Measurements from ENCODE around the gene TMEM156. TPM values are rescaled to one million over a fixed set of nuclear protein-coding genes. Genes with fewer than 3 reads are reported as not detected.
"Not testable (repeated sequence)": the region's sequence is repeated elsewhere in the genome, so short reads cannot be mapped to it uniquely, and the experiment has no call there.

Gene TMEM156
- total RNA-seq, 1 donor from 2014 or later: not detected

GRCh38 chr4:38944440-38944839 is 87.8 kb downstream of the TMEM156 start:
- no peak for ATAC-seq (ENCODE audit: poor library complexity)
- no peak for DNase-seq
- intact Hi-C loops (cut with DNase I): no loop called here

- ATAC-seq (ENCODE audit: poor library complexity) (peak; percentile 60), DNase-seq (peak; percentile 65)
- intact Hi-C loops (cut with DNase I): no loop called here
Observed at GRCh38 chr4:38943343-38943742, 88.9 kb downstream of the TMEM156 start.

- DNase-seq; ATAC-seq (ENCODE audit: poor library complexity); intact Hi-C loops (cut with DNase I): not testable (repeated sequence)
Observed at GRCh38 chr4:38941906-38942305, 90.3 kb downstream of the TMEM156 start.

- ATAC-seq (ENCODE audit: poor library complexity) (no peak), DNase-seq (no peak)
- intact Hi-C loops (cut with DNase I): no loop called here
Observed at GRCh38 chr4:38940476-38940875, 91.7 kb downstream of the TMEM156 start.

GRCh38 chr4:38939165-38939564 is 93.0 kb downstream of the TMEM156 start:
- DNase-seq (no peak), ATAC-seq (ENCODE audit: poor library complexity) (no peak)
- intact Hi-C loops (cut with DNase I): no loop called here

- DNase-seq: no peak
- intact Hi-C loops (cut with DNase I): no loop called here
- ATAC-seq (ENCODE audit: poor library complexity): no peak
Observed at GRCh38 chr4:38935391-38936073, 96.7 kb downstream of the TMEM156 start.

GRCh38 chr4:38931125-38931524 is 101.1 kb downstream of the TMEM156 start:
- ATAC-seq (ENCODE audit: poor library complexity) (no peak), DNase-seq (no peak)
- intact Hi-C loops (cut with DNase I): no loop called here

- DNase-seq (no peak), ATAC-seq (ENCODE audit: poor library complexity) (no peak)
- intact Hi-C loops (cut with DNase I): no loop called here
Observed at GRCh38 chr4:38930707-38931106, 101.5 kb downstream of the TMEM156 start.

- DNase-seq (no peak), ATAC-seq (ENCODE audit: poor library complexity) (no peak)
- intact Hi-C loops (cut with DNase I): no loop called here
Observed at GRCh38 chr4:38930204-38930603, 102.0 kb downstream of the TMEM156 start.

GRCh38 chr4:38928974-38929373 is 103.2 kb downstream of the TMEM156 start:
- intact Hi-C loops (cut with DNase I): no loop called here
- ATAC-seq (ENCODE audit: poor library complexity) (no peak), DNase-seq (no peak)

GRCh38 chr4:38928568-38928967 is 103.6 kb downstream of the TMEM156 start:
- no peak for ATAC-seq (ENCODE audit: poor library complexity)
- intact Hi-C loops (cut with DNase I): no loop called here
- DNase-seq: no peak

- intact Hi-C loops (cut with DNase I): no loop called here
- ATAC-seq (ENCODE audit: poor library complexity): no peak
Observed at GRCh38 chr4:38926896-38927295, 105.3 kb downstream of the TMEM156 start.

GRCh38 chr4:38925492-38926413 is 106.5 kb downstream of the TMEM156 start:
- no peak for DNase-seq
- intact Hi-C loops (cut with DNase I): no loop called here
- peak; percentile 27 for ATAC-seq (ENCODE audit: poor library complexity)

More at GRCh38 chr4:38926896-38927295, 105.3 kb downstream of the TMEM156 start:
- DNase-seq: no peak

- intact Hi-C loops (cut with DNase I): no loop called here
- DNase-seq: no peak
- ATAC-seq (ENCODE audit: poor library complexity): no peak
Observed at GRCh38 chr4:38924353-38924752, 107.9 kb downstream of the TMEM156 start.

GRCh38 chr4:38923746-38924145 is 108.5 kb downstream of the TMEM156 start:
- intact Hi-C loops (cut with DNase I): no loop called here
- no peak for DNase-seq
- ATAC-seq (ENCODE audit: poor library complexity): no peak

GRCh38 chr4:38921151-38921550 is 111.1 kb downstream of the TMEM156 start:
- intact Hi-C loops (cut with DNase I): no loop called here
- ATAC-seq (ENCODE audit: poor library complexity) (no peak), DNase-seq (no peak)

- intact Hi-C loops (cut with DNase I): no loop called here
- ATAC-seq (ENCODE audit: poor library complexity) (no peak), DNase-seq (no peak)
Observed at GRCh38 chr4:38920677-38921076, 111.5 kb downstream of the TMEM156 start.

- ATAC-seq (ENCODE audit: poor library complexity) (no peak), DNase-seq (no peak)
- intact Hi-C loops (cut with DNase I): no loop called here
Observed at GRCh38 chr4:38920186-38920585, 112.0 kb downstream of the TMEM156 start.

GRCh38 chr4:38919494-38919893 is 112.7 kb downstream of the TMEM156 start:
- no peak for DNase-seq
- ATAC-seq (ENCODE audit: poor library complexity): no peak
- intact Hi-C loops (cut with DNase I): no loop called here

- DNase-seq (no peak), ATAC-seq (ENCODE audit: poor library complexity) (no peak)
- intact Hi-C loops (cut with DNase I): no loop called here
Observed at GRCh38 chr4:38917481-38918025, 114.7 kb downstream of the TMEM156 start.
